Psoas muscle (tissue), 8 donors: ENCODE results near the gene TCHP. TPM values are rescaled to one million over a fixed set of nuclear protein-coding genes. Genes with fewer than 3 reads are reported as not detected.
"Not testable (repeated sequence)": the region's sequence is repeated elsewhere in the genome, so short reads cannot be mapped to it uniquely, and the experiment has no call there.

Source experiments
- ATAC-seq, 4 donors: fragments of 200-7000 bp; cut with Tn5 transposase; one replicate each; pipeline ENCODE4 v1.9.1; 2020; ENCODE audit warnings: moderate library complexity in 3 of 4, mild to moderate bottlenecking in 2 of 4
- DNase-seq, 2 donors: peaks; one replicate each; pipeline ENCODE4 v3.0.0-alpha.2; 2020
- H3K27ac ChIP-seq: fragments of 200-600 bp; one replicate; pipeline ENCODE4 v1.8.0; 2022
- H3K27me3 ChIP-seq, 3 donors: fragments of 200-600 bp in 1 of 3; one replicate each; pipeline versions ENCODE4 v1.6.1 to v1.8.0; 2013 to 2022; ENCODE audit warnings: low read length in 2 of 3, mild to moderate bottlenecking in 2 of 3, moderate library complexity in 1 of 3; ENCODE audit not compliant: insufficient read depth in 3 of 3
- H3K36me3 ChIP-seq, 2 donors: fragments of 200-600 bp in 1 of 2; one replicate each; pipeline versions ENCODE4 v1.6.1 to v1.8.0; 2013 to 2022; ENCODE audit warnings: low read depth in 1 of 2, mild to moderate bottlenecking in 1 of 2, moderate library complexity in 1 of 2; ENCODE audit not compliant: insufficient read depth in 1 of 2
- H3K4me1 ChIP-seq: fragments of 200-600 bp; one replicate; pipeline ENCODE4 v1.8.0; 2022
- H3K4me3 ChIP-seq: fragments of 200-600 bp; one replicate; pipeline ENCODE4 v1.8.0; 2022; ENCODE audit warnings: mild to moderate bottlenecking
- H3K9me3 ChIP-seq: fragments of 200-600 bp; one replicate; pipeline ENCODE4 v1.8.0; 2022
- WGBS, 3 donors: extraction: QIAGEN DNeasy Blood & Tissue Kit; methylation state at CpG; one replicate each; pipeline versions ENCODE4 v1.1.6 to v1.1.7; 2013; 5-methylcytosine and 5-hydroxymethylcytosine counted together
- intact Hi-C, 2 donors: fragments of 100-400 bp; cut with DNase I; formaldehyde crosslinking; loops; one replicate each; pipeline versions ENCODE4 v1.11.0 to v1.14.2; 2022
- polyA plus RNA-seq, 3 donors: library from polyadenylated mRNA; stranded (reverse); fragments of 200-250 nt; gene quantifications; one replicate each; pipeline ENCODE4 v1.2.3, GENCODE V29; 2013
- total RNA-seq, 4 donors: library from RNA; stranded (reverse); fragmentation: NEBNext Ultra II Directional in 2 of 4; extraction: Animal tissue kit (Norgen Biotek cat#: 25700) in 2 of 4; gene quantifications; one replicate each; pipeline versions ENCODE4 v1.2.1 to v1.2.4, GENCODE V29; 2021 to 2023
- TF ChIP-seq, protein P1 (sequence below): fragments of 200-600 bp; IDR thresholded peaks from one replicate; pipeline ENCODE4 v1.8.0; 2022; ENCODE audit warnings: antibody characterized with exemption
- donor health status: healthy with polysubstance abuse.
- donor health status: DM: no; HTN: no; CAD: no; lungs with moderate emphysema.
- donor health status: Bipolar disorder and iron deficiency.
- donor health status: healthy.
- donor health status: DM: yes; HTN: yes; CAD: no.
- donor health status: DM: no; HTN: no; CAD: no.
- donor health status: DM: no; HTN: no; CAD: no.
- donor health status: DM: yes; HTN: yes; CAD: no.

The TCHP gene
- total and polyA plus RNA-seq, 7 donors = 4.5 to 14.8 (median 8.2) TPM

DNA sequence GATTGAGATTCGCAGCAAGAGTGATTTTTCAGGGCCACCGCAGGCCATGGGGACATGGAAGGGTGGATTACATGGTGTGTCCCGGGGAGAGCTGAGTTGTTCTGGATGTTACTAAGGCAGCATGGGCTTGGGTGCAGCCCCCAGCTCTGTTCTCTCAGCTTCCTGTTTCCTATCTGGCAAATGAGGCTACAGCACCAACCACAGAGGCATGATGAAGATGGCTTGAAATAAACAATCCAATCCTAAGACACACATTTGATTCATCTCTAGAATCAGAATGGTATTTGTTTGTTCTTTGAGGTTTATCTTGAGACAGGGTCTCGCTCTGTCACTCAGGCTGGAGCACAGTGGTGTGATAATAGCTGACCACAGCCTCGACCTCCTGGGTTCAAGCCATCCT lies 41.3 kb upstream of the TCHP start:
- DNase-seq (no peak), ATAC-seq (no peak)
- intact Hi-C loops = no loop called here
- Histone ChIP-seq H3K27me3 (no peaks in the 10 kb centered on the region), H3K4me3 (no peak overlapping the region), H3K36me3 (peaks cover 0 to 41% of the 10 kb centered on the region in 2 donors), H3K4me1 (no peaks in the 10 kb centered on the region), H3K9me3 (no peaks in the 10 kb centered on the region), H3K27ac (no peak overlapping the region)
- 84 to 88% (median 86%) methylated on average over 5 of the region's 5 CpGs for WGBS, 3 donors
- TF ChIP-seq, protein P1, sequence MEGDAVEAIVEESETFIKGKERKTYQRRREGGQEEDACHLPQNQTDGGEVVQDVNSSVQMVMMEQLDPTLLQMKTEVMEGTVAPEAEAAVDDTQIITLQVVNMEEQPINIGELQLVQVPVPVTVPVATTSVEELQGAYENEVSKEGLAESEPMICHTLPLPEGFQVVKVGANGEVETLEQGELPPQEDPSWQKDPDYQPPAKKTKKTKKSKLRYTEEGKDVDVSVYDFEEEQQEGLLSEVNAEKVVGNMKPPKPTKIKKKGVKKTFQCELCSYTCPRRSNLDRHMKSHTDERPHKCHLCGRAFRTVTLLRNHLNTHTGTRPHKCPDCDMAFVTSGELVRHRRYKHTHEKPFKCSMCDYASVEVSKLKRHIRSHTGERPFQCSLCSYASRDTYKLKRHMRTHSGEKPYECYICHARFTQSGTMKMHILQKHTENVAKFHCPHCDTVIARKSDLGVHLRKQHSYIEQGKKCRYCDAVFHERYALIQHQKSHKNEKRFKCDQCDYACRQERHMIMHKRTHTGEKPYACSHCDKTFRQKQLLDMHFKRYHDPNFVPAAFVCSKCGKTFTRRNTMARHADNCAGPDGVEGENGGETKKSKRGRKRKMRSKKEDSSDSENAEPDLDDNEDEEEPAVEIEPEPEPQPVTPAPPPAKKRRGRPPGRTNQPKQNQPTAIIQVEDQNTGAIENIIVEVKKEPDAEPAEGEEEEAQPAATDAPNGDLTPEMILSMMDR = no peak

DNA sequence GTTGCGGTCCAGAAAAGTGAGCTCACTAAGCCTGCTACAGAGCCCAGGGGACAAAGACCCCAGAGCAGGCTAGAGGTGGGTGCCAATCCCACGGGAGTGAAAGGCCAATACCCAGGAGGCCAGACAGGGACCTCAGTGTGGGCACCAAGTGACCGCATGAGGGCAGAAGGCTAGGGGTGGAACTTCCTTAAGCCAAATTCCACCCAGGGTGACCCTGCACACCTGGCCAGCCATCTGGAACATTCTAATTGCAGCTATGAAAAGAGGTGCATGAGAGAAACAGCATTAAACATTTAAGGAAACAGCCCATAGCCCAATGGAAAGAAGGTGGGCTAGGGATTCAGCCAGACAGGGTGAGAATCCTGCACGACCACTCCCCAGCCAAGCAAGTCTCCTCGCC lies 39.1 kb upstream of the TCHP start:
- no peak overlapping the region for H3K27ac ChIP-seq
- H3K9me3 ChIP-seq = no peaks in the 10 kb centered on the region
- TF ChIP-seq, protein P1 = no peak
- H3K27me3 ChIP-seq = no peaks in the 10 kb centered on the region
- 95 to 97% (median 95%) methylated on average over 5 of the region's 5 CpGs for WGBS, 3 donors
- ATAC-seq (no peak), DNase-seq (no peak)
- H3K4me3 ChIP-seq = no peak overlapping the region
- intact Hi-C loops = no loop called here
- H3K36me3 ChIP-seq = peaks cover 0 to 19% of the 10 kb centered on the region in 2 donors
- no peaks in the 10 kb centered on the region for H3K4me1 ChIP-seq

- no peak for ATAC-seq
- no peak overlapping the region for H3K4me3 ChIP-seq
- H3K36me3 ChIP-seq = peaks cover 0 to 18% of the 10 kb centered on the region in 2 donors
- no peak overlapping the region for H3K27ac ChIP-seq
- 75 to 78% (median 75%) methylated on average over 17 of the region's 17 CpGs for WGBS, 3 donors
- no peak for DNase-seq
- no peaks in the 10 kb centered on the region for H3K9me3 ChIP-seq
- no peaks in the 10 kb centered on the region for H3K27me3 ChIP-seq
- no peaks in the 10 kb centered on the region for H3K4me1 ChIP-seq
- intact Hi-C loops = no loop called here
- TF ChIP-seq, protein P1 = no peak
Measured at GRCh38 chr12:109861689-109862314, 38.3 kb upstream of the TCHP start.

- H3K27me3 ChIP-seq, H3K4me1 ChIP-seq, intact Hi-C loops, H3K4me3 ChIP-seq, H3K9me3 ChIP-seq, DNase-seq, H3K27ac ChIP-seq, ATAC-seq: not testable (repeated sequence)
- H3K36me3 ChIP-seq = peaks cover 0 to 11% of the 10 kb centered on the region in 2 donors
- 83 to 92% (median 91%) methylated on average over 9 of the region's 9 CpGs for WGBS, 3 donors
Measured at GRCh38 chr12:109862491-109862890, 37.6 kb upstream of the TCHP start.

GRCh38 chr12:109863847-109864712 lies 36.0 kb upstream of the TCHP start:
- Histone ChIP-seq H3K4me1 (no peaks in the 10 kb centered on the region), H3K9me3 (no peaks in the 10 kb centered on the region), H3K27me3 (no peaks in the 10 kb centered on the region), H3K36me3 (no peaks in the 10 kb centered on the region), H3K4me3 (no peak overlapping the region), H3K27ac (no peak overlapping the region)
- 72 to 76% (median 74%) methylated on average over 9 of the region's 9 CpGs for WGBS, 3 donors
- DNase-seq (no peak), ATAC-seq (peak in 2 of 4 donors; percentile 30 to 37)
- intact Hi-C loops = no loop called here
- TF ChIP-seq, protein P1 = no peak
